Fibroblast of mammary gland (primary cell): ENCODE data around the gene PLIN4.

Experiments
- DNase-seq: peaks from one replicate; pipeline ENCODE4 v3.0.0-alpha.2; 2010; ENCODE audit warnings: low read depth
- H3K4me3 ChIP-seq: 2 replicates; pipeline ENCODE4 v1.5.1; 2011; ENCODE audit warnings: low read depth, mild to moderate bottlenecking, low read length, moderate library complexity; ENCODE audit not compliant: control insufficient read depth
- TF ChIP-seq, protein P1 (sequence below): conservative IDR thresholded peaks from 2 replicates; pipeline ENCODE4 v1.5.1; 2011; ENCODE audit warnings: low read depth, low read length, inconsistent platforms; ENCODE audit not compliant: control insufficient read depth, insufficient read depth

The PLIN4 gene

DNA sequence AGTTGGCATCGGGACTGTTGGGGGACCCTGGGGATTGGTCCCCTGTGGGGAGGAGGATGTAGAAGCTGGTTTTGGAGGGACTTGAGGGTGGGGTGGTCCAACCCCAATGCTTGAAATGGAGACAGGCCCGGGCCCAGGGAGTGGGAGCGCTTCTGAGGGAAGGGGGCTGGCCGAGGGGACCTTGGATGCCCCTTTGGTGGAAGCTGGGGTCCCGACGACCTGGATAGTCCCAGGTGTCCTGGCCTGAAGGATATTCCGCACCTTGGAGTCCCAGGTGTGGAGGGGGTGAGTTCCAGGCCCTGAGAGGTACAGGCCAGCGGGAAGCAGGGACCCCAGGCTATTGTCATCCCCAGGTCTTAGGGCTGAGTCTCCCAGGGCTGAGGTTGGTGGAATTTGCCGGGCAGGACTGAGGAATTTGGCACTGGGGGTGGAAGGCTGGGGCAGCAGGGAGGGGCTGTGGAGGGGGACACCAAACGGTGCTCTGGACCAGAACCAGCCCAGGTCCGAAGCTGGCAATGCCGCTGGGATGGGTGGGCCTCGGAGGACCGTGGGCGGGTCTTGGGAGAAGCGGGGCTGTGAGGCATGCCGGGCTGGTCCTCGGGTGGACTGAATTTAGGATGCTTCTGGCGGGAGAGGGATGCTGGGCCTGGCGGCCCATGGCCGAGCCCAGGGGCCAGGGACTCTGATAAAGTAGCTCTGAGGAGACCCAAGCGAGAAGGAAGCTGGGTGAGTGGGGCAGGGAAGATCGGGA, 44.3 kb downstream of the PLIN4 start:
- peak overlapping the region; percentile 72 for H3K4me3 ChIP-seq
- TF ChIP-seq, protein P1, sequence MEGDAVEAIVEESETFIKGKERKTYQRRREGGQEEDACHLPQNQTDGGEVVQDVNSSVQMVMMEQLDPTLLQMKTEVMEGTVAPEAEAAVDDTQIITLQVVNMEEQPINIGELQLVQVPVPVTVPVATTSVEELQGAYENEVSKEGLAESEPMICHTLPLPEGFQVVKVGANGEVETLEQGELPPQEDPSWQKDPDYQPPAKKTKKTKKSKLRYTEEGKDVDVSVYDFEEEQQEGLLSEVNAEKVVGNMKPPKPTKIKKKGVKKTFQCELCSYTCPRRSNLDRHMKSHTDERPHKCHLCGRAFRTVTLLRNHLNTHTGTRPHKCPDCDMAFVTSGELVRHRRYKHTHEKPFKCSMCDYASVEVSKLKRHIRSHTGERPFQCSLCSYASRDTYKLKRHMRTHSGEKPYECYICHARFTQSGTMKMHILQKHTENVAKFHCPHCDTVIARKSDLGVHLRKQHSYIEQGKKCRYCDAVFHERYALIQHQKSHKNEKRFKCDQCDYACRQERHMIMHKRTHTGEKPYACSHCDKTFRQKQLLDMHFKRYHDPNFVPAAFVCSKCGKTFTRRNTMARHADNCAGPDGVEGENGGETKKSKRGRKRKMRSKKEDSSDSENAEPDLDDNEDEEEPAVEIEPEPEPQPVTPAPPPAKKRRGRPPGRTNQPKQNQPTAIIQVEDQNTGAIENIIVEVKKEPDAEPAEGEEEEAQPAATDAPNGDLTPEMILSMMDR = no peak
- DNase-seq = no peak

DNA sequence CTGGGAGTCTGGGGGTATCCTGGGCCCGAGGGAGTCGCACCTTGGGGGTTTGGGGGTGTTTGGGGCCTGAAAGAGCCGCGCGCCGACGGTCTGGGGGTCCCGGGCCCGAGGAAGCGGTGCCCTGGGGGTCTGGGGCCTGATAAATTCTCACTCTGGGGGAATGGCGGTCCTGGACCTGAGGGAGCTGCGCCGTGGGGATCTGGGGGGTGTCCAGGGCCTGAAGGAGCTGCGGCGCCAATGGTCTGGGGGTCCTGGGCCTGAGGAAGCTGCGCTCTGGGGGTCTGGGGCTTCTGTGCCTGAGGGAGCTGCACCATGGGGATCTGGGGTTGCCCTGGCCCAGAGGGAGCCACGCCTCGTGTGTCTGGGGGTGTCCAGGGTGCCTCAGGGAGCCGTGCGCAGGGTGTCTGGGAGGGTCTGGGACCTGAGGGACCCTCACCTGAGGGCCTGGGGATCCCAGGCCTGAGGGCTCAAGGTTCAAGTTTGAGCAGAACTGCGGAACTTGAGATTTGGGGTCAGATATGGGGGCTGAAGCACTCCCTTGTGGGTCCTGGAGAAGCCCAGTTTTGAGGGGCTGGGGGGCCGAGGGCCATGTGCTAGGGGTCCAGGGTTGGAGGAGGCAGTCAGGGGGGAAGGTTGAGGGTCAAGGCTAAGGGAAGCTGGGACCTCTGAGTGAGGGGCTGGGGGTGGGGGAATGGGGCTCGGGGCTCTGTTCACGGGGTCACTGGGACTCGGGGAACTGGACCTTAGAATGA, 45.1 kb downstream of the PLIN4 start:
- H3K4me3 ChIP-seq = peak overlapping the region; percentile 72
- no peak for DNase-seq
- TF ChIP-seq, protein P1 = no peak

DNA sequence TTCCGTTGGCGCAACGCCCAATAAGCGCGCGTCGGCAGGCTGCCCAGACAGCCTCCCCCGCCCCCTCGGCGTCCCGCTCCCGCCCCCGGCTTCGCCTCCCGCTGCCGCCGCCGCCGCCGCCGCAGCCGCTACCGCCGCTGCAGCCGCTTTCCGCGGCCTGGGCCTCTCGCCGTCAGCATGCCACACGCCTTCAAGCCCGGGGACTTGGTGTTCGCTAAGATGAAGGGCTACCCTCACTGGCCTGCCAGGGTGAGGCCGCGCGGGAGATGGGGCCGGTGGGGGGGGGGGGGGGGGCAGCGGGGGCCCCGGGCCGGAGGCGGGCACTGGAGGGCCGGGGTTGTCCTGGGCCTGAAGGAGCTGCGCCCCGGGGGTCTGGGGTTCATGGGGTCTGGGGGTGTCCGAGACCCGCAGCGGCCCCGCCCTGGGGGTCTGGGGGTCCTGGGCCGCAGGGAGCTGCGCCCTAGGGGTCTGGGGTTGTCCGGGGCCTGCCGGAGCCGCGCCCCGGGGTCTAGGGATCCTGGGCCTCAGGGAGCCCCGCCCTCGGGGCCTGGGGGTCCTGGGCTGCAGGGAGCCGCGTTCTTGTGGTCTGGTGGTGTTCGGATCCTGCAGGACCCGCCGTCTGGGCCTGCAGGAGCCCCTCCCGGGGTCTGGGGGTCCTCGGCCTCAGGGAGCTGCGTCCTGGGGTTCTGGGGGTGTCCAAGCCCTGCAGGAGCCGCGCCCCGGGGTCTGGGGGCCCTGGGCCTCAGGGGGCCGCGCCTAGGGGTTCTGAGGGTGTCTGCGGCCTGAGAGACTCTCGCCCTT, 45.9 kb downstream of the PLIN4 start, which contains the start of gene HDGFL2:
Gene HDGFL2, plus strand, starts transcription at position 124 of the 801 bp plus-strand sequence. Its CDS starts 54 bp downstream, at position 178.
- peak within 1 kb of the TSS; percentile 77 for H3K4me3 ChIP-seq
- DNase-seq = no peak
- TF ChIP-seq, protein P1 = no peak

DNA sequence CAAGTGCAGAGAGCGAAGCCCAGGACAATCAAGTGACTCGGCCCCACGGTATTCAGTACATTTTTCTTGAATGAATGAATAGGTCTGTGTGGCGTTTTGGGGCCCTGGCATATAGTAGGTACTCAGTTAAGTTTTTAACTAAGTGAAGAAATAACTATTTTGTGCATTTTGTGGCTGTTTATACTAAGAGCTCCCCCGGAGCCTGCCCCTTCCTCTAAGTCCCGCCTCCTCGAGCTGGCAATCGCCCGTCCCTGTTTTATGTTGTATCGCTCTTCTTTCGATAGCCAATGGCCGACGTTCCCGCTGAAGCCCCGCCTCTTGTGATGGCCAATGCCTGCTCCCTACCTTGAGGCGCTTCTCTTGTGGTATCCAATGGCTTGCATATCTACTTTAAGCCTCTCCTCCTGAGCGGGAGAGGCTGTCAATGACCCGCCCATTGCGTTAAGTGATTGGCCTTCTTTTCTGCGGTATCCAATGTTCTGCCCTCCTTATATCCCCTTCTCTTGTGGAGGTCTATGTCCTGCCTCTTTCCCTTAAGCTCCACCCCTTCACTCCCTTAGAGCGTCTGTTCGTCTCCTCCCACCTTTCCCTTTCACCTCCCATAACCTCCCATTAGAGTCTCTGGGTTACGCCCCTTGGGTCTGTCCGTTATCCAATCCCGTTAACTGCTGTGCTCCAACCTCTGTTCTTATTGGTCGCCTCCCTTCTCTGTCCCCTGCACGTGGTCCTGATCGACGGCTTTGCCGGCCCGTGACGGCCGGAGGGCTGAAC, 46.7 kb downstream of the PLIN4 start:
- TF ChIP-seq, protein P1 = no peak
- DNase-seq = peak; percentile 100
- H3K4me3 ChIP-seq = peak overlapping the region; percentile 77

DNA sequence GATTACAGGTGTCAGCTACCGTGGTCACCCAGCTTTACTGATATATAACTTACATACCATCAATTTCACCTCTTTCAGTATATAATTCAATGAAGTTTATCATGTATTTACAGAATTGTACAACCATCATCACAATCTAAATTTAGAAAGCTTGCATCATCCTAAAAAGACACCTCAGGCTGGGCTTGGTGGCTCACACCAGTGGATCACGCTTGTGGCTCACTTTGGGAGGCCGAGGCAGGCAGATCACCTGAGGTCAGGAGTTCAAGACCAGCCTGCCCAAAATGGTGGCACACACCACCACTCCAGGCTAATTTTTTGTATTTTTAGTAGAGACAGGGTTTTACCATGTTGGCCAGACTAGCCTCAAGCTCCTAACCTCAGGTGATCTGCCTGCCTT, 50.5 kb downstream of the PLIN4 start:
- DNase-seq = no peak
- TF ChIP-seq, protein P1 = no peak
- H3K4me3 ChIP-seq = no peak overlapping the region
